Stimulated activated CD8-positive, alpha-beta memory T cell treated with anti-CD3 and anti-CD28 coated beads, Interleukin-12 subunit alpha, Interleukin-12 subunit beta, amount 100 ng/mL, for 1 hour (primary cell): Measurements from ENCODE around the gene CLCNKA.

ENCODE experiments used
- DNase-seq: peaks from one replicate; pipeline ENCODE4 v3.0.0-alpha.2; 2020; ENCODE audit warnings: low read depth

Gene CLCNKA

GRCh38 chr1:16063226-16063829 is 41.5 kb downstream of the CLCNKA start:
- no peak for DNase-seq

- no peak for DNase-seq
Observed at GRCh38 chr1:16063921-16064320, 42.1 kb downstream of the CLCNKA start.

- DNase-seq, result no peak
Observed at GRCh38 chr1:16064536-16065268, 42.9 kb downstream of the CLCNKA start.

GRCh38 chr1:16065269-16065576 is 43.4 kb downstream of the CLCNKA start:
- no peak for DNase-seq

- DNase-seq, result no peak
Observed at GRCh38 chr1:16066245-16066644, 44.4 kb downstream of the CLCNKA start.

- no peak for DNase-seq
Observed at GRCh38 chr1:16067127-16067768, 45.4 kb downstream of the CLCNKA start.

GRCh38 chr1:16067933-16068332 is 46.1 kb downstream of the CLCNKA start:
- DNase-seq, result no peak

GRCh38 chr1:16068356-16069270 is 46.8 kb downstream of the CLCNKA start:
- DNase-seq, result no peak

- no peak for DNase-seq
Observed at GRCh38 chr1:16070640-16071355, 49.0 kb downstream of the CLCNKA start.

- DNase-seq, result no peak
Observed at GRCh38 chr1:16071614-16072013, 49.8 kb downstream of the CLCNKA start.

GRCh38 chr1:16072095-16072494 is 50.3 kb downstream of the CLCNKA start:
- DNase-seq, result no peak

GRCh38 chr1:16072616-16073484 is 51.0 kb downstream of the CLCNKA start:
- no peak for DNase-seq

- DNase-seq, result no peak
Observed at GRCh38 chr1:16073490-16074119, 51.8 kb downstream of the CLCNKA start, which contains the start of gene FAM131C. TSS of gene FAM131C (minus strand) at chr1:16073651. CDS start at chr1:16073442, 209 bp downstream.

GRCh38 chr1:16074217-16074616 is 52.4 kb downstream of the CLCNKA start:
- no peak for DNase-seq

- DNase-seq, result no peak
Observed at GRCh38 chr1:16075337-16076030, 53.6 kb downstream of the CLCNKA start.

GRCh38 chr1:16076031-16076864 is 54.4 kb downstream of the CLCNKA start:
- no peak for DNase-seq

- no peak for DNase-seq
Observed at GRCh38 chr1:16076865-16077238, 55.0 kb downstream of the CLCNKA start.

- no peak for DNase-seq
Observed at GRCh38 chr1:16077406-16078245, 55.8 kb downstream of the CLCNKA start.
